ENCODE measurements around the gene MANBA.

Gene MANBA

DNA sequence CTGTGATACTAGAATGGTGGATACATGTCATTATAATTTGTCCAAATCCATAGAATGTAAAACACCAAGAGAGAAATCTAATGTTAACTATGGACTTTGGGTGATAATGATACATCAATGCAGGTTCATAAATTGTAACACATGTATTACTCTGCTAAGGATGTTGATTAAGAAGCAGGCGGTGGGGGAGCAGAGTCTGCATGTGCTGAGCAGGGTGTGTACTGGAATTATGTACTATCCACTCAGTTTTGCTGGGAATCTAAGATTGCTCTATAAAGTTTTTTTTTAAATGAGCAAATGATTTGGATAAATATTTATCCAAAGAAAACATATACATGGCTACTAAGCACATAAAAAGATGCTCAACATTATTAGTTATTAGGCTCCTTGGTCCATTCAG lies 15.0 kb upstream of the MANBA start:
- TF ChIP-seq POLR2A (IDR thresholded peaks at IDR 0.05; ENCODE audit: extremely low read depth, insufficient read length) (no peak), MYC (IDR thresholded peaks at IDR 0.05; ENCODE audit: low read depth, low read length) (no peak)
- TF ChIP-seq, protein P1, sequence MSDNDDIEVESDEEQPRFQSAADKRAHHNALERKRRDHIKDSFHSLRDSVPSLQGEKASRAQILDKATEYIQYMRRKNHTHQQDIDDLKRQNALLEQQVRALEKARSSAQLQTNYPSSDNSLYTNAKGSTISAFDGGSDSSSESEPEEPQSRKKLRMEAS (IDR thresholded peaks at IDR 0.05; ENCODE audit: low read depth, low read length) = no peak
- TF ChIP-seq, protein P2, sequence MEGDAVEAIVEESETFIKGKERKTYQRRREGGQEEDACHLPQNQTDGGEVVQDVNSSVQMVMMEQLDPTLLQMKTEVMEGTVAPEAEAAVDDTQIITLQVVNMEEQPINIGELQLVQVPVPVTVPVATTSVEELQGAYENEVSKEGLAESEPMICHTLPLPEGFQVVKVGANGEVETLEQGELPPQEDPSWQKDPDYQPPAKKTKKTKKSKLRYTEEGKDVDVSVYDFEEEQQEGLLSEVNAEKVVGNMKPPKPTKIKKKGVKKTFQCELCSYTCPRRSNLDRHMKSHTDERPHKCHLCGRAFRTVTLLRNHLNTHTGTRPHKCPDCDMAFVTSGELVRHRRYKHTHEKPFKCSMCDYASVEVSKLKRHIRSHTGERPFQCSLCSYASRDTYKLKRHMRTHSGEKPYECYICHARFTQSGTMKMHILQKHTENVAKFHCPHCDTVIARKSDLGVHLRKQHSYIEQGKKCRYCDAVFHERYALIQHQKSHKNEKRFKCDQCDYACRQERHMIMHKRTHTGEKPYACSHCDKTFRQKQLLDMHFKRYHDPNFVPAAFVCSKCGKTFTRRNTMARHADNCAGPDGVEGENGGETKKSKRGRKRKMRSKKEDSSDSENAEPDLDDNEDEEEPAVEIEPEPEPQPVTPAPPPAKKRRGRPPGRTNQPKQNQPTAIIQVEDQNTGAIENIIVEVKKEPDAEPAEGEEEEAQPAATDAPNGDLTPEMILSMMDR (IDR thresholded peaks at IDR 0.05; ENCODE audit: low read depth, low read length) = no peak
- no peak overlapping the region for H3K4me3 ChIP-seq (ENCODE audit: low read depth, low read length)
- no peak for DNase-seq (ENCODE audit: low read depth)

DNA sequence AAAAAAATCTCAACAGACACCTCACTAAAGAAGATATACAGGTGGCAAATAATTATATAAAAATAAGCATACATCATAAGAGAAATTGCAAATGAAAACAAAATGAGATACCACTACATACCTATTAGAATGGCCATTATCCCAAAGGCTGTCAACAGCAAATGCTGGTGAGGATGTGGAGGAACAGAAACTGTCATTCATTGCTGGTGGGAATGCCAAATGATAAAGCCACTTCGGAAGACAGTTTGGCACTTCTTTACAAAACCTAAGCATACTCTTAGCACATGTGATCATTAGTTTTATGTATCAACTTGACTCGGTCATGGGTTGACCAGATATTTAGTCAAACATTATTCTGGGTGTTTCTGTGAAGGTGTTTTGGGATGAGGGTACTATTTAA lies 13.5 kb upstream of the MANBA start:
- TF ChIP-seq POLR2A (IDR thresholded peaks at IDR 0.05; ENCODE audit: extremely low read depth, insufficient read length) = no peak
- TF ChIP-seq MYC (IDR thresholded peaks at IDR 0.05; ENCODE audit: low read depth, low read length) = no peak
- TF ChIP-seq, protein P2 (IDR thresholded peaks at IDR 0.05; ENCODE audit: low read depth, low read length) = no peak
- TF ChIP-seq, protein P1 (IDR thresholded peaks at IDR 0.05; ENCODE audit: low read depth, low read length) = no peak
- DNase-seq (ENCODE audit: low read depth) = no peak
- H3K4me3 ChIP-seq (ENCODE audit: low read depth, low read length) = no peak overlapping the region

DNA sequence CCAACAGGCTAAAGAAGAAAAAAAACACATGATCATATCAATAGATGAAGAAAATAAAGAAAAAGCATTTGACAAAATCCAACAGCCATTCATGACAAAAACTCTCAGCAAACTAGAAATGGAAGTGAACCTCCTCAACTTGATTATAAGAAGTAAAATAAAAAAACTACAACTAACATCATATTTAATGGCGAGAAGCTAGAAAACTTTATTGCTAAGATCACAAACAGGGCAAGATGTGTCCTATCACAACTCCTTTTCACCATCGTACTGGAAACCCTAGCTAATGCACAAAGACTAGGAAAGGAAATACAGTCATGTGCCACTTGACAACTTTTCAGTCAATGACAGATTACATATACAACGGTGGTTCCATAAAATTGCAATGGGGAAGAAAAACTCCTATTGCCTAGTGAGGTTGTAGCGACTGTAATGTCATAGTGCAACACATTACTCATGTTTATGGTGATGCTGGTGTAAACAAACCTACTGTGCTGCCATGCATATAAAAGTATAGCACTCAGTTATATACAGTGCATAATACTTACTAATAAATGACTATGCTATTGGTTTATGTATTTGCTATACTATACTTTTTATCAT lies 12.1 kb upstream of the MANBA start:
- DNase-seq (ENCODE audit: low read depth) = no peak
- no peak overlapping the region for H3K4me3 ChIP-seq (ENCODE audit: low read depth, low read length)
- TF ChIP-seq, protein P2 (IDR thresholded peaks at IDR 0.05; ENCODE audit: low read depth, low read length) = no peak
- TF ChIP-seq POLR2A (IDR thresholded peaks at IDR 0.05; ENCODE audit: extremely low read depth, insufficient read length) (no peak), MYC (IDR thresholded peaks at IDR 0.05; ENCODE audit: low read depth, low read length) (no peak)
- TF ChIP-seq, protein P1 (IDR thresholded peaks at IDR 0.05; ENCODE audit: low read depth, low read length) = no peak

DNA sequence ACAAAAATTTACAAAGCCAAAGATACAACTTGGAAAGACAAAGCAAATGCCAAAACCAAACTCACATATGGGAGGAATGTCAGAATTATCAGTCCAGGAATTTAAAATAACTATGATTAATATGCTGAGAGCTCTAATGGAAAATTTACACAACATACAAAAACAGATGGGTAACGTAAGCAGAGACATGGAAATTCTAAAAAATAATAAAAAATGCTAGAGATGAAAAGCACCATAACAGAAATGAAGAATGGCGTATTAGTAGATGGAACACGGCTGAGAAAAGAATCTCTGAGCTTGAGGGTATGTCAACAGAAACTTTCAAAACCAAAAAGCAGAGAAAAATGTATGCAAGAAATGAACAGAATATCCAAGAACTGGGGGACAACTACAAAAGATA lies 4.1 kb upstream of the MANBA start:
- H3K4me3 ChIP-seq (ENCODE audit: low read depth, low read length) = no peak overlapping the region
- DNase-seq (ENCODE audit: low read depth) = no peak
- TF ChIP-seq, protein P1 (IDR thresholded peaks at IDR 0.05; ENCODE audit: low read depth, low read length) = no peak
- TF ChIP-seq, protein P2 (IDR thresholded peaks at IDR 0.05; ENCODE audit: low read depth, low read length) = no peak
- TF ChIP-seq MYC (IDR thresholded peaks at IDR 0.05; ENCODE audit: low read depth, low read length) (no peak), POLR2A (IDR thresholded peaks at IDR 0.05; ENCODE audit: extremely low read depth, insufficient read length) (no peak)

DNA sequence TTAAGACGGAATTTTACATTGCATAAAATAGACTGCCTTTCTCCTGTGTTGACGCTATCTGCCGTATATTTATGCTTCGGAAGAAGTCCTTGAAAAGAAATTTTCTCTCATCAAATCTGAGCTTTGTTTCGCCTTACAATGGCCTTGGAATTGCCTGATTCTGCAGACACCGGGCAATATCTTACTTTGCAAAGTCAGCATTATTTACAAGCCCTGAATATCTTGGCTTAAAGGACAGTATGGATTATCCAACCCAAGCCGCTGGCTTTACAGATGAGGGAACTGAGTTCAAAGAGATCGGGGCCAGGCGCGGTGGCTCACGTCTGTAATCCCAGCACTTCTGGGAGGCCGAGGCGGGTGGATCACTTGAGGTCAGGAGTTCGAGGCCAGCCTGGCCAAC lies 1.1 kb upstream of the MANBA start:
- H3K4me3 ChIP-seq (ENCODE audit: low read depth, low read length) = no peak overlapping the region
- TF ChIP-seq POLR2A (IDR thresholded peaks at IDR 0.05; ENCODE audit: extremely low read depth, insufficient read length) = no peak
- TF ChIP-seq MYC (IDR thresholded peaks at IDR 0.05; ENCODE audit: low read depth, low read length) = no peak
- TF ChIP-seq, protein P1 (IDR thresholded peaks at IDR 0.05; ENCODE audit: low read depth, low read length) = no peak
- TF ChIP-seq, protein P2 (IDR thresholded peaks at IDR 0.05; ENCODE audit: low read depth, low read length) = no peak
- no peak for DNase-seq (ENCODE audit: low read depth)

Measured in NB4 (cell line).